Nephron progenitor cell (in vitro differentiated cells): ENCODE results near the gene MYO18B.
"Not testable (repeated sequence)": the region's sequence is repeated elsewhere in the genome, so short reads cannot be mapped to it uniquely, and the experiment has no call there.

Experiments used
- DNase-seq: peaks from one replicate; pipeline ENCODE4 v3.0.0; 2021
- H3K27ac Mint-ChIP-seq: 2 replicates; pipeline ENCODE4 v1.8.0; 2021; ENCODE audit warnings: mild to moderate bottlenecking, moderate library complexity, mixed read lengths
- H3K27me3 Mint-ChIP-seq: 2 replicates; pipeline ENCODE4 v1.8.0; 2021; ENCODE audit warnings: mild to moderate bottlenecking, low read depth, mixed read lengths; ENCODE audit not compliant: poor library complexity
- H3K36me3 Mint-ChIP-seq: 2 replicates; pipeline ENCODE4 v1.8.0; 2021; ENCODE audit warnings: low read depth, mixed read lengths
- H3K4me1 Mint-ChIP-seq: 2 replicates; pipeline ENCODE4 v1.8.0; 2021; ENCODE audit warnings: mixed read lengths
- H3K4me3 Mint-ChIP-seq: 2 replicates; pipeline ENCODE4 v1.8.0; 2021; ENCODE audit warnings: mild to moderate bottlenecking, moderate library complexity, mixed read lengths
- H3K9me3 Mint-ChIP-seq: 2 replicates; pipeline ENCODE4 v1.8.0; 2021; ENCODE audit warnings: mild to moderate bottlenecking, moderate library complexity, mixed read lengths
- CTCF ChIP-seq: fragments of 200-600 bp; sonication (generic); IDR thresholded peaks from 2 replicates; pipeline ENCODE4 v1.5.0; 2021; ENCODE audit warnings: antibody characterized with exemption

MYO18B gene

GRCh38 chr22:25701056-25701780 is 40.8 kb upstream of the MYO18B start:
- TF ChIP-seq CTCF: no peak
- H3K36me3 Mint-ChIP-seq: peaks cover 20% of the 10 kb centered on the region
- no peak for DNase-seq
- no peak overlapping the region for H3K27ac Mint-ChIP-seq
- no peaks in the 10 kb centered on the region for H3K27me3 Mint-ChIP-seq
- no peaks in the 10 kb centered on the region for H3K9me3 Mint-ChIP-seq
- H3K4me1 Mint-ChIP-seq: peaks cover 22% of the 10 kb centered on the region
- no peak overlapping the region for H3K4me3 Mint-ChIP-seq

DNA sequence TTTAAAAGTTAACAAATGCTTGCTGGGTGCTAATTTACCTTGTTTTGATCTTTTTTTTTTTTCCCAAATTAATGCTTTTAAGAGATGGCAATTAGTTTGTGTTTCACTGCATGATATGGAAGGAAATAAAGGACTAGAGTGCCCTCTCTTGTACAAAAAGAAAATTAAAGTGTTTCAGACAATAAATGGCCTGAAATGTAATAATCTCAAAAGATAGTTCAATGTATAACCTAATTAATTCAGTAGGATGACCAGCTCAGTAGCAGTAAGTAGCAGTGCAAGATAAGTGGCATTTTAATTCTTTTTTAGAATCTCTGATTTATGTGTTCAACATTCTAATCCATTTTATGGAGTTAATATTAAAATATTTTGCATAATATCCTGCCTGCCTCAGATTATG is 39.9 kb upstream of the MYO18B start:
- Mint-ChIP-seq H3K27ac (no peak overlapping the region), H3K4me3 (no peak overlapping the region), H3K9me3 (no peaks in the 10 kb centered on the region), H3K27me3 (no peaks in the 10 kb centered on the region), H3K36me3 (peaks cover 16% of the 10 kb centered on the region), H3K4me1 (peaks cover 22% of the 10 kb centered on the region)
- TF ChIP-seq CTCF: no peak
- DNase-seq: no peak

GRCh38 chr22:25702571-25703167 is 39.3 kb upstream of the MYO18B start:
- Mint-ChIP-seq H3K27me3 (no peaks in the 10 kb centered on the region), H3K27ac (no peak overlapping the region), H3K4me3 (no peak overlapping the region), H3K9me3 (no peaks in the 10 kb centered on the region), H3K4me1 (peaks cover 18% of the 10 kb centered on the region), H3K36me3 (peaks cover 22% of the 10 kb centered on the region)
- TF ChIP-seq CTCF: no peak
- no peak for DNase-seq

GRCh38 chr22:25704701-25705100 is 37.3 kb upstream of the MYO18B start:
- no peak overlapping the region for H3K4me3 Mint-ChIP-seq
- peaks cover 18% of the 10 kb centered on the region for H3K36me3 Mint-ChIP-seq
- no peaks in the 10 kb centered on the region for H3K9me3 Mint-ChIP-seq
- no peak for DNase-seq
- H3K27me3 Mint-ChIP-seq: no peaks in the 10 kb centered on the region
- no peak for TF ChIP-seq CTCF
- peaks cover 6% of the 10 kb centered on the region for H3K4me1 Mint-ChIP-seq
- no peak overlapping the region for H3K27ac Mint-ChIP-seq

DNA sequence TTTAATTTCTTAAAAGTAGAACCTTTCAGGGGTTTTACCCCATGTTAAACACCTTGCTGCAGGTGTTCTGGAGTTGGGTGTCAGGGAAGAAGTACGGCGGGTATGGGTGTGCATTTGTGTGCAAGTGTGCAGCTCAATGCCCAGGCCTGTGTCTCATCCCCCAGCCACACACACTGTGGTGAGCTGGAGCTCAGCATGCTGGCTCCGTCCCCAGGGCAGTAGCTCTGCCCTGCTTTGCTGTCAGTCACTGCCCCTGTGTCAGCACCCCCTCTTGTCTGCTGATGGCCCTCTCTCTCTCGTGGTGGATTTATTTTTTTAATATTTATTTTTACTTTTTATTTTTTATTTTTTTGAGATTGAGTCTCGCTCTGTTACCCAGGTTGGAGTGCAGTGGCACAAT is 35.8 kb upstream of the MYO18B start:
- no peak overlapping the region for H3K27ac Mint-ChIP-seq
- no peaks in the 10 kb centered on the region for H3K9me3 Mint-ChIP-seq
- no peaks in the 10 kb centered on the region for H3K27me3 Mint-ChIP-seq
- H3K4me1 Mint-ChIP-seq: peaks cover 12% of the 10 kb centered on the region
- no peak overlapping the region for H3K4me3 Mint-ChIP-seq
- no peak for DNase-seq
- TF ChIP-seq CTCF: no peak
- H3K36me3 Mint-ChIP-seq: peaks cover 17% of the 10 kb centered on the region

DNA sequence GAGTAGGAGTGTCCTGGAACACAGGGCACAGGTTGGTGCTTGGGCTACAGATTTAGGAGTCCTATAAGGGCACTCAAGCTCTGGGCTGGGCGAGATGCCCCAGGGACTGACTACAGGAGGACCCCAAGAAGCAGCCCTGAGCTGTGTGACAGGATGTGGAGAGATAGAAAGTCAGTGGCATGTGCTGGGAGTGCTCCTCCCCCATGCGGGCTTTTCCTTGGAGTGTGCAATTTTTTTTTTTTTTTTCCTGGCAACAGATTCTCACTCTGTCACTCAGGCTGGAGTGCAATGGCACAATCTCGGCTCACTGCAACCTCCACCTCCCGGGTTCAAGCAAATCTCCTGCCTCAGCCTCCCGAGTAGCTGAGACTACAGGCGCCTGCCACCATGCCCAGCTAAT is 33.6 kb upstream of the MYO18B start:
- not testable (repeated sequence) for DNase-seq, H3K4me3 Mint-ChIP-seq, H3K27me3 Mint-ChIP-seq, H3K9me3 Mint-ChIP-seq, H3K27ac Mint-ChIP-seq
- Mint-ChIP-seq H3K4me1 (peaks cover 12% of the 10 kb centered on the region), H3K36me3 (peaks cover 17% of the 10 kb centered on the region)
